A549 (cell line): Measurements from ENCODE around the gene CTCFL.

Source experiments
- BCL3 ChIP-seq: fragments of >200 bp; sonication (Bioruptor Twin); formaldehyde crosslinking; IDR thresholded peaks from 3 replicates; pipeline ENCODE4 v1.6.1; 2016
- CTCF ChIP-seq: fragments of >200 bp; sonication (Bioruptor Twin); formaldehyde crosslinking; IDR thresholded peaks from 3 replicates; pipeline ENCODE4 v1.5.1; 2016
- ESRRA ChIP-seq: fragments of 150-350 bp; IDR thresholded peaks from 2 replicates; pipeline ENCODE4 v1.6.1; 2014; ENCODE audit warnings: mild to moderate bottlenecking, low read length, borderline replicate concordance
- FOSL2 ChIP-seq, 2 experiments: fragments of 450-650 bp in 1 of 2; fragments of >200 bp in 1 of 2; sonication (Bioruptor Twin) in 1 of 2; formaldehyde crosslinking; IDR thresholded peaks; 2 replicates each; pipeline versions ENCODE4 v1.5.0 to v1.6.1; 2016 to 2020; ENCODE audit warnings: mild to moderate bottlenecking in 1 of 2, moderate library complexity in 1 of 2
- FOXS1 ChIP-seq: fragments of 250-450 bp; sonication (Bioruptor Pico); IDR thresholded peaks from 2 replicates; pipeline ENCODE4 v1.5.0; 2020; ENCODE audit warnings: mild to moderate bottlenecking, moderate library complexity
- KDM1A ChIP-seq: fragments of 200-600 bp; sonication (generic); IDR thresholded peaks from 2 replicates; pipeline ENCODE4 v1.6.1; 2016; ENCODE audit warnings: low read depth, mild to moderate bottlenecking
- MYC ChIP-seq: IDR thresholded peaks from 2 replicates; pipeline ENCODE4 v1.6.1; 2012; ENCODE audit warnings: mild to moderate bottlenecking, inconsistent platforms, low read length, improper control_type of control experiment, borderline replicate concordance
- NFE2L2 ChIP-seq: fragments of 150-350 bp; conservative IDR thresholded peaks from 2 replicates; pipeline ENCODE4 v1.6.1; 2014; ENCODE audit warnings: low read length
- POLR2A ChIP-seq: IDR thresholded peaks from 2 replicates; pipeline ENCODE4 v1.6.1; 2012; ENCODE audit warnings: mild to moderate bottlenecking, low read length
- RAD21 ChIP-seq, 2 experiments: fragments of >200 bp in 1 of 2; sonication (Bioruptor Twin) in 1 of 2; formaldehyde crosslinking in 1 of 2; IDR thresholded peaks in 1 of 2; conservative IDR thresholded peaks in 1 of 2; 2 replicates in 1 of 2; 3 replicates in 1 of 2; pipeline ENCODE4 v1.6.1; 2012 to 2018; ENCODE audit warnings: inconsistent platforms in 1 of 2
- RFX5 ChIP-seq: fragments of 450-650 bp; IDR thresholded peaks from 2 replicates; pipeline ENCODE4 v1.7.1; 2014; ENCODE audit warnings: antibody characterized with exemption, mild to moderate bottlenecking, moderate library complexity
- ZSCAN20 ChIP-seq: fragments of 250-450 bp; sonication (Bioruptor Pico); IDR thresholded peaks from 2 replicates; pipeline ENCODE4 v1.8.0; 2022; ENCODE audit warnings: mild to moderate bottlenecking, moderate library complexity

DNA sequence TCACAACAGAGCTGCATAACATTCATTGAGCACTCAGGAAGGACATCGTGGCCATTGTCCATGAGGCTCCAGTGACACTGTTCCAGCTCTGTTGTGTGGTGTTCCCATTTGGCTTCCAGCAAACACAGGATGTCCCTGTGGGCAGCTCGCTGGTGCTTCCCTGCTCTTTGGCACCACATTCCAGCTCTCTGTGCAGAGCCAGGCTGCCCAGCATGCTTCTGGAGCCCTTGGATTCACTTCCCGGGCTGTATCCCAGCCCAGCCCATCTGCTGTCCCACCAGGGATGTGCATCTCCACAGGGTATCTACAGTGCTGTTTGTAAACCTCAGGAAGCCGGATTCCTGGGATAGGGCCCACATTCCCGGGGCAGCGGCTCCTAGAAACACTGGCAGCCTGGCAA lies 57.2 kb downstream of the CTCFL start:
- no peak for TF ChIP-seq POLR2A
- no peak for TF ChIP-seq CTCF
- TF ChIP-seq FOXS1 = no peak
- no peak for TF ChIP-seq BCL3
- no peak for TF ChIP-seq NFE2L2
- no peak for TF ChIP-seq ESRRA
- no peak for TF ChIP-seq RFX5
- TF ChIP-seq KDM1A = no peak
- TF ChIP-seq FOSL2 (IDR thresholded peaks at IDR 0.05) = no peak
- no peak for TF ChIP-seq FOSL2 (CRISPR knock-in tag; IDR thresholded peaks at IDR 0.05)
- TF ChIP-seq MYC = no peak
- TF ChIP-seq RAD21 (conservative IDR thresholded peaks at IDR 0.05 in 1 of 2, IDR thresholded peaks at IDR 0.05 in 1 of 2) = no peak
- no peak for TF ChIP-seq ZSCAN20
